Stimulated activated naive CD8-positive, alpha-beta T cell treated with anti-CD3 and anti-CD28 coated beads, Interleukin-15, Interleukin-2, amounts not matched to agents 100 U/mL and 50 U/mL, for 24 hours (primary cell): ENCODE measurements around the gene TMED7.
"Not testable (repeated sequence)": the region's sequence is repeated elsewhere in the genome, so short reads cannot be mapped to it uniquely, and the experiment has no call there.

ENCODE experiments used
- ATAC-seq: fragments of 150-1000 bp; cut with Tn5 transposase; one replicate; pipeline ENCODE4 v1.10.0; 2021
- DNase-seq: peaks from one replicate; pipeline ENCODE4 v3.0.0; 2021

TMED7 gene

GRCh38 chr5:115625579-115626444 lies at the start of gene TMED7:
Gene TMED7, minus strand, starts transcription at chr5:115626036. Its CDS starts 244 bp downstream, at chr5:115625792.
- peak; percentile 100 for DNase-seq
- ATAC-seq, result peak; percentile 95

GRCh38 chr5:115674782-115675181 lies 48.9 kb upstream of the TMED7 start:
- not testable (repeated sequence) for DNase-seq, ATAC-seq

- DNase-seq (no peak), ATAC-seq (no peak)
Observed at GRCh38 chr5:115673596-115673995, 47.8 kb upstream of the TMED7 start.

- DNase-seq, result no peak
Observed at GRCh38 chr5:115671939-115672338, 46.1 kb upstream of the TMED7 start.

GRCh38 chr5:115666023-115666422 lies 40.2 kb upstream of the TMED7 start:
- DNase-seq (no peak), ATAC-seq (no peak)

More at GRCh38 chr5:115671939-115672338, 46.1 kb upstream of the TMED7 start:
- no peak for ATAC-seq

- ATAC-seq, result no peak
Observed at GRCh38 chr5:115661563-115661962, 35.7 kb upstream of the TMED7 start.

GRCh38 chr5:115661101-115661500 lies 35.3 kb upstream of the TMED7 start:
- DNase-seq, result no peak

More at GRCh38 chr5:115661563-115661962, 35.7 kb upstream of the TMED7 start:
- no peak for DNase-seq

GRCh38 chr5:115657881-115658233 lies 32.0 kb upstream of the TMED7 start:
- ATAC-seq (no peak), DNase-seq (no peak)

More at GRCh38 chr5:115661101-115661500, 35.3 kb upstream of the TMED7 start:
- ATAC-seq, result no peak

GRCh38 chr5:115657125-115657880 lies 31.5 kb upstream of the TMED7 start:
- no peak for ATAC-seq

GRCh38 chr5:115656404-115656803 lies 30.6 kb upstream of the TMED7 start:
- ATAC-seq, result no peak

More at GRCh38 chr5:115657125-115657880, 31.5 kb upstream of the TMED7 start:
- no peak for DNase-seq

GRCh38 chr5:115655994-115656393 lies 30.2 kb upstream of the TMED7 start:
- no peak for ATAC-seq
- no peak for DNase-seq

More at GRCh38 chr5:115656404-115656803, 30.6 kb upstream of the TMED7 start:
- DNase-seq, result no peak

- ATAC-seq (no peak), DNase-seq (no peak)
Observed at GRCh38 chr5:115649541-115649940, 23.7 kb upstream of the TMED7 start.

GRCh38 chr5:115648056-115648455 lies 22.2 kb upstream of the TMED7 start:
- no peak for DNase-seq
- ATAC-seq, result no peak

GRCh38 chr5:115645386-115645785 lies 19.6 kb upstream of the TMED7 start:
- DNase-seq, ATAC-seq: not testable (repeated sequence)

GRCh38 chr5:115644046-115644445 lies 18.2 kb upstream of the TMED7 start:
- ATAC-seq, result no peak
- no peak for DNase-seq

- DNase-seq (no peak), ATAC-seq (no peak)
Observed at GRCh38 chr5:115641948-115642347, 16.1 kb upstream of the TMED7 start.

- ATAC-seq (no peak), DNase-seq (no peak)
Observed at GRCh38 chr5:115640274-115640673, 14.4 kb upstream of the TMED7 start.

GRCh38 chr5:115639377-115639776 lies 13.5 kb upstream of the TMED7 start:
- ATAC-seq, result no peak
- DNase-seq, result no peak

GRCh38 chr5:115637507-115637906 lies 11.7 kb upstream of the TMED7 start:
- DNase-seq (no peak), ATAC-seq (no peak)

GRCh38 chr5:115636008-115636407 lies 10.2 kb upstream of the TMED7 start:
- DNase-seq, result no peak
- ATAC-seq, result no peak

- peak; percentile 65 for ATAC-seq
- DNase-seq, result peak; percentile 91
Observed at GRCh38 chr5:115634343-115635132, 8.7 kb upstream of the TMED7 start.

GRCh38 chr5:115629903-115630302 lies 4.1 kb upstream of the TMED7 start:
- DNase-seq, result no peak
- no peak for ATAC-seq
